Measurements from ENCODE around the gene EGFL7. TPM values are rescaled to one million over a fixed set of nuclear protein-coding genes. Genes with fewer than 3 reads are reported as not detected.
A peak's percentile ranks its signal among the peaks of the same experiment; 100 is the strongest.

Gene EGFL7
- total RNA-seq, 2 donors from 2014 or later, result 0.36 to 0.52 TPM

GRCh38 chr9:136665704-136666371, 3.1 kb downstream of the EGFL7 start:
- ATAC-seq (peak; percentile 50 to 64), DNase-seq (ENCODE audit: low spot score) (no peak)
- Mint-ChIP-seq H3K4me1 (ENCODE audit: low read depth in 2 of 2) (peaks cover 0 to 2% of the 10 kb centered on the region in 2 donors), H3K27ac (no peak overlapping the region), H3K4me3 (no peak overlapping the region), H3K27me3 (peaks cover 0 to 6% of the 10 kb centered on the region in 2 donors), H3K9me3 (no peaks in the 10 kb centered on the region), H3K36me3 (no peaks in the 10 kb centered on the region)

GRCh38 chr9:136666372-136667213, 3.9 kb downstream of the EGFL7 start:
- H3K4me3 Mint-ChIP-seq, result peak overlapping the region; percentile 48
- H3K27me3 Mint-ChIP-seq, result peaks cover 0 to 6% of the 10 kb centered on the region in 2 donors
- peaks cover 0 to 2% of the 10 kb centered on the region in 2 donors for H3K4me1 Mint-ChIP-seq (ENCODE audit: low read depth in 2 of 2)
- no peaks in the 10 kb centered on the region for H3K9me3 Mint-ChIP-seq
- H3K36me3 Mint-ChIP-seq, result no peaks in the 10 kb centered on the region
- ATAC-seq, result no peak
- DNase-seq (ENCODE audit: low spot score), result no peak
- no peak overlapping the region for H3K27ac Mint-ChIP-seq

GRCh38 chr9:136667214-136667939, 4.7 kb downstream of the EGFL7 start:
- Mint-ChIP-seq H3K4me3 (no peak overlapping the region), H3K9me3 (no peaks in the 10 kb centered on the region), H3K27me3 (peaks cover 0 to 6% of the 10 kb centered on the region in 2 donors), H3K36me3 (no peaks in the 10 kb centered on the region), H3K4me1 (ENCODE audit: low read depth in 2 of 2) (peaks cover 0 to 2% of the 10 kb centered on the region in 2 donors), H3K27ac (no peak overlapping the region)
- DNase-seq (ENCODE audit: low spot score), result no peak
- ATAC-seq, result no peak

GRCh38 chr9:136667940-136668760, 5.4 kb downstream of the EGFL7 start:
- no peak for DNase-seq (ENCODE audit: low spot score)
- no peak for ATAC-seq
- Mint-ChIP-seq H3K4me3 (no peak overlapping the region), H3K27me3 (peaks cover 0 to 6% of the 10 kb centered on the region in 2 donors), H3K27ac (no peak overlapping the region), H3K4me1 (ENCODE audit: low read depth in 2 of 2) (peaks cover 0 to 2% of the 10 kb centered on the region in 2 donors), H3K9me3 (no peaks in the 10 kb centered on the region), H3K36me3 (no peaks in the 10 kb centered on the region)

- Mint-ChIP-seq H3K27me3 (peaks cover 0 to 6% of the 10 kb centered on the region in 2 donors), H3K4me1 (ENCODE audit: low read depth in 2 of 2) (peaks cover 0 to 2% of the 10 kb centered on the region in 2 donors), H3K27ac (no peak overlapping the region), H3K4me3 (no peak overlapping the region), H3K36me3 (no peaks in the 10 kb centered on the region), H3K9me3 (no peaks in the 10 kb centered on the region)
- DNase-seq (ENCODE audit: low spot score) (no peak), ATAC-seq (no peak)
Measured at GRCh38 chr9:136668983-136669790, 6.5 kb downstream of the EGFL7 start.

GRCh38 chr9:136669791-136670464, 7.2 kb downstream of the EGFL7 start:
- ATAC-seq (no peak), DNase-seq (ENCODE audit: low spot score) (no peak)
- Mint-ChIP-seq H3K4me3 (no peak overlapping the region), H3K36me3 (no peaks in the 10 kb centered on the region), H3K9me3 (no peaks in the 10 kb centered on the region), H3K4me1 (ENCODE audit: low read depth in 2 of 2) (peaks cover 0 to 2% of the 10 kb centered on the region in 2 donors), H3K27me3 (peaks cover 0 to 3% of the 10 kb centered on the region in 2 donors), H3K27ac (no peak overlapping the region)

- H3K4me1 Mint-ChIP-seq (ENCODE audit: low read depth in 2 of 2), result peaks cover 0 to 2% of the 10 kb centered on the region in 2 donors
- no peak overlapping the region for H3K27ac Mint-ChIP-seq
- H3K9me3 Mint-ChIP-seq, result no peaks in the 10 kb centered on the region
- no peaks in the 10 kb centered on the region for H3K27me3 Mint-ChIP-seq
- DNase-seq (ENCODE audit: low spot score) (no peak), ATAC-seq (no peak)
- H3K4me3 Mint-ChIP-seq, result no peak overlapping the region
- no peaks in the 10 kb centered on the region for H3K36me3 Mint-ChIP-seq
Measured at GRCh38 chr9:136670576-136671253, 8.0 kb downstream of the EGFL7 start.

- Mint-ChIP-seq H3K36me3 (no peaks in the 10 kb centered on the region), H3K27me3 (no peaks in the 10 kb centered on the region)
Measured at GRCh38 chr9:136671254-136671614, 8.5 kb downstream of the EGFL7 start.

GRCh38 chr9:136671646-136672430, 9.1 kb downstream of the EGFL7 start:
- Mint-ChIP-seq H3K27me3 (no peaks in the 10 kb centered on the region), H3K36me3 (no peaks in the 10 kb centered on the region), H3K4me3 (no peak overlapping the region), H3K27ac (no peak overlapping the region), H3K4me1 (ENCODE audit: low read depth in 2 of 2) (peaks cover 0 to 2% of the 10 kb centered on the region in 2 donors), H3K9me3 (no peaks in the 10 kb centered on the region)
- DNase-seq (ENCODE audit: low spot score) (no peak), ATAC-seq (peak in 1 of 2 donors; percentile 2)

More at GRCh38 chr9:136671254-136671614, 8.5 kb downstream of the EGFL7 start:
- Mint-ChIP-seq H3K4me1 (ENCODE audit: low read depth in 2 of 2) (peaks cover 0 to 2% of the 10 kb centered on the region in 2 donors), H3K9me3 (no peaks in the 10 kb centered on the region), H3K4me3 (no peak overlapping the region), H3K27ac (no peak overlapping the region)
- ATAC-seq, result no peak
- DNase-seq (ENCODE audit: low spot score), result no peak

GRCh38 chr9:136672431-136673087, 9.8 kb downstream of the EGFL7 start:
- no peaks in the 10 kb centered on the region for H3K27me3 Mint-ChIP-seq
- H3K4me3 Mint-ChIP-seq, result no peak overlapping the region
- no peaks in the 10 kb centered on the region for H3K36me3 Mint-ChIP-seq
- no peaks in the 10 kb centered on the region for H3K9me3 Mint-ChIP-seq
- no peak for ATAC-seq
- H3K4me1 Mint-ChIP-seq (ENCODE audit: low read depth in 2 of 2), result peaks cover 0 to 2% of the 10 kb centered on the region in 2 donors
- no peak for DNase-seq (ENCODE audit: low spot score)
- H3K27ac Mint-ChIP-seq, result no peak overlapping the region
